Stomach (tissue), 4 donors: ENCODE measurements around the gene DYDC2.

Source experiments
- CTCF ChIP-seq, 7 experiments: fragments of 450-650 bp in 4 of 7; fragments of 200-600 bp in 3 of 7; sonication (generic) in 3 of 7; IDR thresholded peaks; one replicate each; pipeline ENCODE4 v1.5.1; 2016 to 2019; ENCODE audit warnings: antibody characterized with exemption in 7 of 7, control low read depth in 2 of 7, mild to moderate bottlenecking in 1 of 7
- EP300 ChIP-seq: sonication (generic); formaldehyde crosslinking; IDR thresholded peaks from one replicate; pipeline ENCODE4 v1.6.1; 2017; ENCODE audit warnings: antibody characterized with exemption
- POLR2A ChIP-seq, 4 donors: fragments of 450-650 bp; IDR thresholded peaks; one replicate each; pipeline ENCODE4 v1.6.1; 2016; ENCODE audit warnings: antibody characterized with exemption in 4 of 4, control low read depth in 2 of 4, mild to moderate bottlenecking in 1 of 4, moderate library complexity in 1 of 4

GRCh38 chr10:80405626-80406025 is 49.0 kb downstream of the DYDC2 start:
- TF ChIP-seq POLR2A (IDR thresholded peaks at IDR 0.05) (no peak), CTCF (IDR thresholded peaks at IDR 0.05) (no peak), EP300 (no peak)
